Mucosa of descending colon (tissue), 3 donors: ENCODE data around the gene MIAT. TPM values are rescaled to one million over a fixed set of nuclear protein-coding genes. Genes with fewer than 3 reads are reported as not detected.

ENCODE experiments used
- ATAC-seq: fragments of 200-7000 bp; cut with Tn5 transposase; one replicate; pipeline ENCODE4 v1.9.1; 2020; ENCODE audit warnings: mild to moderate bottlenecking, moderate library complexity
- DNase-seq, 3 donors: peaks; one replicate each; pipeline ENCODE4 v3.0.0-alpha.2; 2020
- H3K36me3 ChIP-seq: fragments of 200-600 bp; one replicate; pipeline ENCODE4 v1.8.0; 2021; ENCODE audit warnings: low read depth, mild to moderate bottlenecking
- H3K4me1 ChIP-seq: fragments of 200-600 bp; one replicate; pipeline ENCODE4 v1.8.0; 2021; ENCODE audit warnings: low read depth, mild to moderate bottlenecking
- H3K4me3 ChIP-seq: fragments of 200-600 bp; one replicate; pipeline ENCODE4 v1.8.0; 2021; ENCODE audit warnings: mild to moderate bottlenecking
- H3K9me3 ChIP-seq: fragments of 200-600 bp; one replicate; pipeline ENCODE4 v1.8.0; 2021; ENCODE audit warnings: mild to moderate bottlenecking
- intact Hi-C, 2 donors: fragments of 100-400 bp; cut with DNase I in 1 of 2; cut with micrococcal nuclease in 1 of 2; formaldehyde crosslinking; loops; one replicate each; pipeline versions ENCODE4 v1.11.0 to v1.11.1; 2022; cut with DNase I, micrococcal nuclease
- total RNA-seq, 3 donors: library from RNA; stranded (reverse); fragmentation: NEBNext Ultra II Directional in 2 of 3; extraction: Animal tissue kit (Norgen Biotek cat#: 25700) in 2 of 3; gene quantifications; one replicate each; pipeline versions ENCODE4 v1.2.1 to v1.2.4, GENCODE V29; 2021 to 2023
- TF ChIP-seq, protein P1 (sequence below): fragments of 200-600 bp; IDR thresholded peaks from one replicate; pipeline ENCODE4 v1.8.0; 2022; ENCODE audit warnings: antibody characterized with exemption, mild to moderate bottlenecking
- donor health status: DM: no; HTN: no; CAD: no; lungs with moderate emphysema.
- donor health status: DM: no; HTN: no; CAD: no.
- donor health status: DM: no; HTN: yes; CAD: no.

MIAT gene
- total RNA-seq, 3 donors from 2014 or later: 3.3 to 7.1 (median 3.5) TPM

- no peak for ATAC-seq
- Histone ChIP-seq H3K4me1 (no peaks in the 10 kb centered on the region), H3K9me3 (no peaks in the 10 kb centered on the region), H3K36me3 (no peaks in the 10 kb centered on the region), H3K4me3 (no peak overlapping the region)
- intact Hi-C loops: no loop called here
- no peak for DNase-seq
- TF ChIP-seq, protein P1, sequence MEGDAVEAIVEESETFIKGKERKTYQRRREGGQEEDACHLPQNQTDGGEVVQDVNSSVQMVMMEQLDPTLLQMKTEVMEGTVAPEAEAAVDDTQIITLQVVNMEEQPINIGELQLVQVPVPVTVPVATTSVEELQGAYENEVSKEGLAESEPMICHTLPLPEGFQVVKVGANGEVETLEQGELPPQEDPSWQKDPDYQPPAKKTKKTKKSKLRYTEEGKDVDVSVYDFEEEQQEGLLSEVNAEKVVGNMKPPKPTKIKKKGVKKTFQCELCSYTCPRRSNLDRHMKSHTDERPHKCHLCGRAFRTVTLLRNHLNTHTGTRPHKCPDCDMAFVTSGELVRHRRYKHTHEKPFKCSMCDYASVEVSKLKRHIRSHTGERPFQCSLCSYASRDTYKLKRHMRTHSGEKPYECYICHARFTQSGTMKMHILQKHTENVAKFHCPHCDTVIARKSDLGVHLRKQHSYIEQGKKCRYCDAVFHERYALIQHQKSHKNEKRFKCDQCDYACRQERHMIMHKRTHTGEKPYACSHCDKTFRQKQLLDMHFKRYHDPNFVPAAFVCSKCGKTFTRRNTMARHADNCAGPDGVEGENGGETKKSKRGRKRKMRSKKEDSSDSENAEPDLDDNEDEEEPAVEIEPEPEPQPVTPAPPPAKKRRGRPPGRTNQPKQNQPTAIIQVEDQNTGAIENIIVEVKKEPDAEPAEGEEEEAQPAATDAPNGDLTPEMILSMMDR: no peak
Observed at GRCh38 chr22:26715392-26715936, 58.1 kb downstream of the MIAT start.

GRCh38 chr22:26718488-26718887, 61.1 kb downstream of the MIAT start:
- no peak for ATAC-seq
- Histone ChIP-seq H3K4me1 (no peaks in the 10 kb centered on the region), H3K9me3 (no peaks in the 10 kb centered on the region), H3K36me3 (no peaks in the 10 kb centered on the region), H3K4me3 (no peak overlapping the region)
- TF ChIP-seq, protein P1: no peak
- no peak for DNase-seq
- intact Hi-C loops: no loop called here

DNA sequence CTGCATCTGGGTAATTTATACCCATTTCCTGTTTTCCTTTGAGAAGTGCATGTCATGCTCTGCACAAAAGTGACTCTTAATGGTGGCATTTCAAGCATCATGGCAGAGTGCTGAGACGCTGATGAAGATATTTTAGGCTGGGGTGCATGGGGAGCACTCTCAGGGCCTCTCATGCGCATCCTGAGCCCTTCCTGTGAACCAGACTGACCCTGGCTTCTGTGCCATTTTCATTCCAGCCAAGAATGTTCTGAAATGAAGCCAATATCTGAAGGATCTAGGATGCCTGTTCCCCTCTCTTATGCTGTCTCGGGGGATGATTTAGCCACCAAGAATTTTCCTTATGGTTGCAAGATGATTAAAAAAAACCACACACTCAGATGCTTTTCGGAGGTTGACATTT, 61.5 kb downstream of the MIAT start:
- intact Hi-C loops: no loop called here
- DNase-seq: no peak
- Histone ChIP-seq H3K4me1 (no peaks in the 10 kb centered on the region), H3K4me3 (no peak overlapping the region), H3K36me3 (no peaks in the 10 kb centered on the region), H3K9me3 (no peaks in the 10 kb centered on the region)
- TF ChIP-seq, protein P1: no peak
- no peak for ATAC-seq

DNA sequence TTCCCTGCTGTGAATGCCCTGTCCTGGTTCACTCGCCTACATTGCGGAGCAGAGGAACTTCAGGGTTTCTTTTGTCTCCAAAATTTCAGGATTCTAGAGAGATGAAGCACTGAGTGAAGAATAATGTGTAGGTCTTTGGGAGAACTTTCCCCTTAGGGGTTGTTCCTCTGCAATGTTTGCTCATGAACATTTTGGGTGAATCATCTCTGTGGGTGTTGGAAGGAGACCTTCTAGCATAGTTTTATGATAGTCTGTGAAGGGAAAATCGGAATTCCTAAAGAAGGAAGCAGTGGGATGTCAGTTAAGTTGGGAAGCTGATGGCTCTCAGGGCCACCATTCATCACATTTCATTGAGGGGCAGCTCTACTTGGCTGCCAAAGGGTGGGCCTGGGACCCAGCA, 64.8 kb downstream of the MIAT start:
- TF ChIP-seq, protein P1: no peak
- DNase-seq (no peak), ATAC-seq (no peak)
- Histone ChIP-seq H3K36me3 (no peaks in the 10 kb centered on the region), H3K4me1 (no peaks in the 10 kb centered on the region), H3K4me3 (no peak overlapping the region), H3K9me3 (no peaks in the 10 kb centered on the region)
- intact Hi-C loops: no loop called here

GRCh38 chr22:26724414-26724813, 67.0 kb downstream of the MIAT start:
- TF ChIP-seq, protein P1: no peak

More at GRCh38 chr22:26724414-26724813, 67.0 kb downstream of the MIAT start:
- Histone ChIP-seq H3K4me3 (no peak overlapping the region), H3K4me1 (no peaks in the 10 kb centered on the region), H3K36me3 (no peaks in the 10 kb centered on the region), H3K9me3 (no peaks in the 10 kb centered on the region)
- no peak for DNase-seq
- no peak for ATAC-seq
- intact Hi-C loops: no loop called here
